Measurements from ENCODE around the gene NOC2L. TPM values are rescaled to one million over a fixed set of nuclear protein-coding genes. Genes with fewer than 3 reads are reported as not detected.

NOC2L gene
- total RNA-seq, 4 donors from 2014 or later = 45.6 to 61.9 (median 56.3) TPM

DNA sequence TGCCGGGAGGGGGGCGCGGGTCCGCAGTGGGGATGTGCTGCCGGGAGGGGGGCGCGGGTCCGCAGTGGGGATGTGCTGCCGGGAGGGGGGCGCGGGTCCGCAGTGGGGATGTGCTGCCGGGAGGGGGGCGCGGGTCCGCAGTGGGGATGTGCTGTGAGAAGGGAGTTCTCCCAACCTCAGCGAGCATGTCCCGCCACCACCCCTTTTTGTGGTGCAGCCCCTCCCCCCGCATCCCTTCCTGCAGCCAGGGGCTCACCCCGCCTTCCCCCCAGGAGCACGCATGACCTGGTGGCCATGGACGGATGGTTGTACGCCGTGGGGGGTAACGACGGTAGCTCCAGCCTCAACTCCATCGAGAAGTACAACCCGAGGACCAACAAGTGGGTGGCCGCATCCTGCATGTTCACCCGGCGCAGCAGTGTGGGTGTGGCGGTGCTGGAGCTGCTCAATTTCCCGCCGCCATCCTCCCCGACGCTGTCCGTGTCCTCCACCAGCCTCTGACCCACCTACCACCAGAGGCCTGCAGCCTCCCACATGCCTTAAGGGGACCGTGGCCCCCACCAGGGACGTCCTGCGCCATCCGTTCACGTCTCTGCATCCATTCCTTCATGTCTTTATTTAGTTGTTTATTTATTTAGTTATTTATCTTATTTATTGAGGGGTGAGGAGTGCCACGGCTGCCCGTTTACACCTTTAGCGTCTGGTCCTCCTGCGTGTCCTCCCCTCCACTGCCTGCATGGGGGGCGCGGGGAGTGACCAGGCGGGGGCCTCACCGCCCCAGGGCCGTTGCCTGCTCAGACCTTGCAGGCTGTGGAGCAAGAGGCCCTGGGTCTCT, 5.9 kb upstream of the NOC2L start:
- H3K36me3 ChIP-seq = peaks cover 10% of the 10 kb centered on the region
- no peak overlapping the region for H3K4me3 ChIP-seq
- WGBS = 91% methylated on average over 21 of the region's 51 CpGs
- H3K27ac ChIP-seq = no peak overlapping the region
- peaks cover 6% of the 10 kb centered on the region for H3K27me3 ChIP-seq
- peaks cover 43% of the 10 kb centered on the region for H3K4me1 ChIP-seq
- no peaks in the 10 kb centered on the region for H3K9me3 ChIP-seq
- DNase-seq (ENCODE audit: low spot score in 2 of 2) = no peak
- TF ChIP-seq, protein P1, sequence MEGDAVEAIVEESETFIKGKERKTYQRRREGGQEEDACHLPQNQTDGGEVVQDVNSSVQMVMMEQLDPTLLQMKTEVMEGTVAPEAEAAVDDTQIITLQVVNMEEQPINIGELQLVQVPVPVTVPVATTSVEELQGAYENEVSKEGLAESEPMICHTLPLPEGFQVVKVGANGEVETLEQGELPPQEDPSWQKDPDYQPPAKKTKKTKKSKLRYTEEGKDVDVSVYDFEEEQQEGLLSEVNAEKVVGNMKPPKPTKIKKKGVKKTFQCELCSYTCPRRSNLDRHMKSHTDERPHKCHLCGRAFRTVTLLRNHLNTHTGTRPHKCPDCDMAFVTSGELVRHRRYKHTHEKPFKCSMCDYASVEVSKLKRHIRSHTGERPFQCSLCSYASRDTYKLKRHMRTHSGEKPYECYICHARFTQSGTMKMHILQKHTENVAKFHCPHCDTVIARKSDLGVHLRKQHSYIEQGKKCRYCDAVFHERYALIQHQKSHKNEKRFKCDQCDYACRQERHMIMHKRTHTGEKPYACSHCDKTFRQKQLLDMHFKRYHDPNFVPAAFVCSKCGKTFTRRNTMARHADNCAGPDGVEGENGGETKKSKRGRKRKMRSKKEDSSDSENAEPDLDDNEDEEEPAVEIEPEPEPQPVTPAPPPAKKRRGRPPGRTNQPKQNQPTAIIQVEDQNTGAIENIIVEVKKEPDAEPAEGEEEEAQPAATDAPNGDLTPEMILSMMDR (IDR thresholded peaks at IDR 0.05) = no peak
- TF ChIP-seq EP300 (IDR thresholded peaks at IDR 0.05) (no peak), POLR2AphosphoS5 (IDR thresholded peaks at IDR 0.05) (no peak), POLR2A (IDR thresholded peaks at IDR 0.05) (no peak)

DNA sequence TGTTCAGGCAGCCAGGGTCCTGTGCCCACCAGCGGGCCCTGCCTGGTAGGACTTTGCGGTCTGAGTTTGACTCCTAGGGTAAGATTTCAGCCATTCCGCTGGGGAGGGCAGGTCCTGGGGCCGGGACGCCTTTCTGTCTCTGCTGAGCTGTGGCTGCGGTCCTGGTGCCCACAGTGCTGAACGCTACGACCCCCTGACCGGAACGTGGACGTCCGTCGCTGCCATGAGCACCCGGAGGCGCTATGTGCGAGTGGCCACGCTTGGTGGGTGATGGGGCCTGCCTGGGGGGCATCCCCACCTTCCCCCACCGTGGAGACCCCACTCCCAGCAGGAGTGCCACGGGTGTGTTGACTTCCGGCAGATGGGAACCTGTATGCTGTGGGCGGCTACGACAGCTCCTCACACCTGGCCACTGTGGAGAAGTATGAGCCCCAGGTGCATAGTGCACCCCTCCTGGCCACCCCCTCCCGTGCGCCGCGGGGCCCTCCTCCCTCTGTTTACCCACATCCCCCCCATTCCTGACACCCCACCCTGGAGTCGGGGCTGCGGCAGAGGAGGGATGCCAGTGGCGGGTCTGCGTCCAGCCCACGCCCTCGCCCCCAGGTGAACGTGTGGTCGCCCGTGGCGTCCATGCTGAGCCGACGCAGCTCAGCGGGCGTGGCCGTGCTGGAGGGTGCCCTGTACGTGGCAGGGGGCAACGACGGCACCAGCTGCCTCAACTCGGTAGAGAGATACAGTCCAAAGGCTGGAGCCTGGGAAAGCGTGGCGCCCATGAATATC, 4.9 kb upstream of the NOC2L start:
- WGBS = 83% methylated on average over 15 of the region's 47 CpGs
- Histone ChIP-seq H3K27ac (no peak overlapping the region), H3K36me3 (peaks cover 10% of the 10 kb centered on the region), H3K4me3 (no peak overlapping the region), H3K27me3 (peaks cover 6% of the 10 kb centered on the region), H3K9me3 (no peaks in the 10 kb centered on the region), H3K4me1 (peaks cover 50% of the 10 kb centered on the region)
- TF ChIP-seq POLR2A (IDR thresholded peaks at IDR 0.05) = no peak
- no peak for DNase-seq (ENCODE audit: low spot score in 2 of 2)

DNA sequence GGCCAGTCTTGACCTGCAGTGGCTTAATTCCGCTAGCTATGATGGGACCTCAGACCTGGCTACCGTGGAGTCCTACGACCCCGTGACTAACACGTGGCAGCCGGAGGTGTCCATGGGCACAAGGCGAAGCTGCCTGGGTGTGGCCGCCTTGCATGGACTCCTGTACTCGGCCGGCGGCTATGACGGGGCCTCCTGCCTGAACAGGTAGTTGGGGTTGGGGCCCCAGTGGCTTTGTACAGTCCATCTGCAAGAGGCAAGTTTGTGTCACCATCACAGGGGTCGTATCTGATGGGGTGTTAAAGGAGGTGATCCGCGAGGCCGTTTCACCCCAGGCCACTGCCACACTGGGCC, 4.2 kb upstream of the NOC2L start:
- no peak overlapping the region for H3K4me3 ChIP-seq
- TF ChIP-seq POLR2AphosphoS5 (IDR thresholded peaks at IDR 0.05) = no peak
- TF ChIP-seq POLR2A (IDR thresholded peaks at IDR 0.05) = no peak
- TF ChIP-seq, protein P1 (IDR thresholded peaks at IDR 0.05) = no peak
- TF ChIP-seq EP300 (IDR thresholded peaks at IDR 0.05) = no peak
- peaks cover 52% of the 10 kb centered on the region for H3K4me1 ChIP-seq
- no peak overlapping the region for H3K27ac ChIP-seq
- peaks cover 6% of the 10 kb centered on the region for H3K27me3 ChIP-seq
- WGBS = 84% methylated on average over 9 of the region's 16 CpGs
- DNase-seq (ENCODE audit: low spot score in 2 of 2) = no peak
- H3K9me3 ChIP-seq = no peaks in the 10 kb centered on the region
- H3K36me3 ChIP-seq = peaks cover 10% of the 10 kb centered on the region

- peaks cover 53% of the 10 kb centered on the region for H3K4me1 ChIP-seq
- peaks cover 10% of the 10 kb centered on the region for H3K36me3 ChIP-seq
- H3K27me3 ChIP-seq = peaks cover 4% of the 10 kb centered on the region
- TF ChIP-seq POLR2A (IDR thresholded peaks at IDR 0.05) (no peak), EP300 (IDR thresholded peaks at IDR 0.05) (no peak), POLR2AphosphoS5 (IDR thresholded peaks at IDR 0.05) (no peak)
- TF ChIP-seq, protein P1 (IDR thresholded peaks at IDR 0.05) = no peak
- no peak overlapping the region for H3K27ac ChIP-seq
- DNase-seq (ENCODE audit: low spot score in 2 of 2) = no peak
- 97% methylated on average over 12 of the region's 57 CpGs for WGBS
- no peak overlapping the region for H3K4me3 ChIP-seq
- no peaks in the 10 kb centered on the region for H3K9me3 ChIP-seq
These were observed 3.6 kb upstream of the NOC2L start for GRCh38 chr1:962381-963300.

GRCh38 chr1:961132-961669, 2.1 kb upstream of the NOC2L start:
- no peaks in the 10 kb centered on the region for H3K9me3 ChIP-seq
- peaks cover 19% of the 10 kb centered on the region for H3K36me3 ChIP-seq
- no peak for TF ChIP-seq POLR2A (IDR thresholded peaks at IDR 0.05)
- no peaks in the 10 kb centered on the region for H3K27me3 ChIP-seq
- H3K27ac ChIP-seq = no peak overlapping the region
- no peak for DNase-seq (ENCODE audit: low spot score in 2 of 2)
- peak overlapping the region; percentile 95 for H3K4me3 ChIP-seq
- WGBS = 63% methylated on average over 8 of the region's 56 CpGs
- peaks cover 50% of the 10 kb centered on the region for H3K4me1 ChIP-seq
